GM23248 (cell line): ENCODE measurements around the gene UQCRC1. TPM values are rescaled to one million over a fixed set of nuclear protein-coding genes. Genes with fewer than 3 reads are reported as not detected.

Experiments
- DNase-seq: peaks from one replicate; pipeline ENCODE4 v3.0.0-alpha.2; 2015
- H2AFZ ChIP-seq: fragments of 200-600 bp; sonication (generic); 2 replicates; pipeline ENCODE4 v1.6.1; 2016; ENCODE audit warnings: antibody characterized with exemption
- H3F3A ChIP-seq: fragments of 200-600 bp; sonication (generic); 2 replicates; pipeline ENCODE4 v1.6.1; 2016; ENCODE audit warnings: mild to moderate bottlenecking, antibody characterized with exemption, mixed run types; ENCODE audit not compliant: insufficient read depth
- H3K27ac ChIP-seq: fragments of 200-600 bp; sonication (generic); 2 replicates; pipeline ENCODE4 v1.5.1; 2016; ENCODE audit warnings: mild to moderate bottlenecking
- H3K27me3 ChIP-seq: fragments of 200-600 bp; sonication (generic); replicated peaks from 2 replicates; pipeline ENCODE4 v1.6.1; 2016; ENCODE audit warnings: mild to moderate bottlenecking; ENCODE audit not compliant: insufficient read depth
- H3K36me3 ChIP-seq: fragments of 200-600 bp; sonication (generic); 2 replicates; pipeline ENCODE4 v1.6.1; 2016; ENCODE audit warnings: low read depth, mild to moderate bottlenecking
- H3K4me1 ChIP-seq: fragments of 200-600 bp; sonication (generic); 2 replicates; pipeline ENCODE4 v1.6.1; 2016; ENCODE audit warnings: mild to moderate bottlenecking; ENCODE audit not compliant: insufficient read depth
- H3K4me2 ChIP-seq: fragments of 200-600 bp; sonication (generic); one replicate; pipeline ENCODE4 v1.6.1; 2016; ENCODE audit warnings: mild to moderate bottlenecking; ENCODE audit not compliant: unreplicated experiment
- H3K4me3 ChIP-seq: fragments of 200-600 bp; sonication (generic); 2 replicates; pipeline ENCODE4 v1.5.1; 2016; ENCODE audit warnings: mild to moderate bottlenecking
- H3K79me2 ChIP-seq: fragments of 200-600 bp; sonication (generic); 2 replicates; pipeline ENCODE4 v1.6.1; 2016; ENCODE audit warnings: mild to moderate bottlenecking; ENCODE audit not compliant: insufficient read depth
- H3K9ac ChIP-seq: fragments of 200-600 bp; sonication (generic); 2 replicates; pipeline ENCODE4 v1.6.1; 2016; ENCODE audit warnings: mild to moderate bottlenecking
- H3K9me2 ChIP-seq: fragments of 200-600 bp; sonication (generic); 2 replicates; pipeline ENCODE4 v1.6.1; 2016; ENCODE audit warnings: mixed run types, mild to moderate bottlenecking, moderate library complexity; ENCODE audit not compliant: insufficient read depth
- H3K9me3 ChIP-seq: fragments of 200-600 bp; sonication (generic); one replicate; pipeline ENCODE4 v1.6.1; 2017; ENCODE audit warnings: low read depth
- H4K20me1 ChIP-seq: fragments of 200-600 bp; sonication (generic); 2 replicates; pipeline ENCODE4 v1.6.0; 2016; ENCODE audit not compliant: insufficient read depth
- EZH2 ChIP-seq: fragments of 200-600 bp; sonication (generic); IDR thresholded peaks from 2 replicates; pipeline ENCODE4 v1.6.1; 2018; ENCODE audit warnings: antibody characterized with exemption, mild to moderate bottlenecking; ENCODE audit not compliant: insufficient read depth, poor library complexity, severe bottlenecking
- EZH2phosphoT487 ChIP-seq: fragments of 200-600 bp; sonication (generic); IDR thresholded peaks from 2 replicates; pipeline ENCODE4 v1.6.1; 2018; ENCODE audit warnings: antibody characterized with exemption, moderate library complexity, mild to moderate bottlenecking, low read depth; ENCODE audit not compliant: insufficient read depth
- WGBS, 2 experiments: methylation state at CpG; one replicate each; pipeline ENCODE4 v1.1.6; 2015 to 2017; ENCODE audit warnings: low lambda C conversion rate in 2 of 2, low coverage in 1 of 2; ENCODE audit errors: missing lambda C conversion rate in 2 of 2; 5-methylcytosine and 5-hydroxymethylcytosine counted together
- in situ Hi-C: fragments of 300-500 bp; cut with MboI; formaldehyde crosslinking; loops from 2 replicates; pipeline ENCODE4 v1.15.0; 2020
- polyA plus RNA-seq: library from polyadenylated mRNA; unstranded; fragments of >200 nt; fragmentation: Nextera tagmentation; extraction: Ambion mirVana; gene quantifications from 2 replicates; pipeline ENCODE4 v1.2.1, GENCODE V29; 2016
- total RNA-seq: library from RNA; depleted of rRNA; stranded (reverse); fragments of >200 nt; shearing (Covaris generic); gene quantifications from 2 replicates; pipeline ENCODE4 v1.2.3, GENCODE V29; 2014

Gene UQCRC1
- total and polyA plus RNA-seq, 2 experiments from 2014 or later = 252 to 285 TPM

GRCh38 chr3:48655063-48655462 lies 45.6 kb upstream of the UQCRC1 start:
- H3K4me1 ChIP-seq = no peaks in the 10 kb centered on the region
- H3K4me2 ChIP-seq = no peak overlapping the region
- H3K27me3 ChIP-seq = no peaks in the 10 kb centered on the region
- H3K4me3 ChIP-seq = no peak overlapping the region
- no peaks in the 10 kb centered on the region for H3K9me2 ChIP-seq
- in situ Hi-C loops = no loop called here
- DNase-seq = no peak
- WGBS, 2 experiments = 77 to 82% methylated on average over 11 to 12 of the region's 12 CpGs
- H4K20me1 ChIP-seq = no peaks in the 10 kb centered on the region
- H3K27ac ChIP-seq = no peak overlapping the region
- H3K79me2 ChIP-seq = no peaks in the 10 kb centered on the region
- H3F3A ChIP-seq = no peaks in the 10 kb centered on the region
- no peak overlapping the region for H2AFZ ChIP-seq
- no peak overlapping the region for H3K9ac ChIP-seq
- no peaks in the 10 kb centered on the region for H3K9me3 ChIP-seq
- no peak for TF ChIP-seq EZH2
- TF ChIP-seq EZH2phosphoT487 = no peak
- H3K36me3 ChIP-seq = no peaks in the 10 kb centered on the region

DNA sequence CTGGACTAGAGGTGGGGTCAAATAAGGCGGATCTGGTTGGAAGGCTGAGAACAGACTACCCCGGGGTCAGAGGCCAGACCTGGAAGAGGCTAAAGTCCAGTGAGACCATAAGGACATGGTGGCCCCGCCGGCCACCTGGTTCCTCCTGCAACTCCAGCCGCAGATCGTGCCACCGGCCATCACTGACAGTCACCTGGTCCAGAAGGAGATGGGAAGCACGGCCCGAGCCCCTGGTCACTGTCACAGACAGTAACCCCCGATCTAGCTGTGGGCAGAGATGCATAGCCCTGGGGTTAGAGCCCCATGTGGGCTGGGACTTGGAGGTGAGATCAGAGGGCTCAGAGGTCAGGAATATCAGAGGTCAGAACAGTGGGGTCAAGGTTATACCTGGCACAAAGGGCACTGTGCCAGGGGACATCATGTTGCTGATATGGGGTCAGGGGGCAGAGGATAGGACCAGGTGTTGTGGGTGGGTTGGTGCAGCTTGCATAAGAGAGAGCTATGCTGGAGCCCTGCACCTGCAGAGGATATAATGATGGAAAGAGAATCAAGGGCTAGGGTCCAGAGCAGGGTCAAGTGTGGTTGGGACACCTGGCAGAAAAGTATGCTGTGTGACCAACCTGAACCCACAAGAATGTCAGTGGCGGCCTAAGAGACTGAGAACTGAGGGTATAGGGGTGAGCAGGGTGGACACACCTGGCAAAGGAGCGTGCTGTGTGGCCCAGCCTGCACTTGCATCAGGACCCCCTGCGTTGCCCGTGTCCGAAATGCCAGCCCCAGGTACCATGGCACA lies 43.7 kb upstream of the UQCRC1 start:
- no peak overlapping the region for H3K27ac ChIP-seq
- H3K9me2 ChIP-seq = no peaks in the 10 kb centered on the region
- H3K36me3 ChIP-seq = no peaks in the 10 kb centered on the region
- TF ChIP-seq EZH2phosphoT487 = no peak
- TF ChIP-seq EZH2 = no peak
- no peaks in the 10 kb centered on the region for H3K27me3 ChIP-seq
- WGBS, 2 experiments = 85% methylated on average over 15 of the region's 15 CpGs
- H2AFZ ChIP-seq = no peak overlapping the region
- H3K9ac ChIP-seq = no peak overlapping the region
- in situ Hi-C loops = no loop called here
- no peak for DNase-seq
- no peaks in the 10 kb centered on the region for H3K4me1 ChIP-seq
- H3F3A ChIP-seq = no peaks in the 10 kb centered on the region
- H3K4me2 ChIP-seq = no peak overlapping the region
- H3K9me3 ChIP-seq = no peaks in the 10 kb centered on the region
- no peak overlapping the region for H3K4me3 ChIP-seq
- H3K79me2 ChIP-seq = no peaks in the 10 kb centered on the region
- no peaks in the 10 kb centered on the region for H4K20me1 ChIP-seq

GRCh38 chr3:48651771-48652170 lies 42.3 kb upstream of the UQCRC1 start:
- no peak overlapping the region for H3K4me3 ChIP-seq
- H3K4me1 ChIP-seq = no peaks in the 10 kb centered on the region
- no peak overlapping the region for H2AFZ ChIP-seq
- H3K27me3 ChIP-seq = no peaks in the 10 kb centered on the region
- 71 to 83% methylated on average over 11 of the region's 11 CpGs for WGBS, 2 experiments
- H3K9me2 ChIP-seq = no peaks in the 10 kb centered on the region
- no peak overlapping the region for H3K4me2 ChIP-seq
- H4K20me1 ChIP-seq = no peaks in the 10 kb centered on the region
- no peak for DNase-seq
- H3K27ac ChIP-seq = no peak overlapping the region
- no peaks in the 10 kb centered on the region for H3F3A ChIP-seq
- no peaks in the 10 kb centered on the region for H3K9me3 ChIP-seq
- in situ Hi-C loops = no loop called here
- TF ChIP-seq EZH2phosphoT487 = no peak
- TF ChIP-seq EZH2 = no peak
- H3K9ac ChIP-seq = no peak overlapping the region
- no peaks in the 10 kb centered on the region for H3K79me2 ChIP-seq
- H3K36me3 ChIP-seq = no peaks in the 10 kb centered on the region

- Histone ChIP-seq H3K4me3 (no peak overlapping the region), H3K9me2 (no peaks in the 10 kb centered on the region), H3K27me3 (no peaks in the 10 kb centered on the region), H3K9ac (no peak overlapping the region), H3K4me2 (no peak overlapping the region), H2AFZ (no peak overlapping the region), H3K27ac (no peak overlapping the region), H3K36me3 (no peaks in the 10 kb centered on the region), H3F3A (no peaks in the 10 kb centered on the region), H4K20me1 (no peaks in the 10 kb centered on the region), H3K79me2 (no peaks in the 10 kb centered on the region), H3K9me3 (no peaks in the 10 kb centered on the region), H3K4me1 (no peaks in the 10 kb centered on the region)
- DNase-seq = no peak
- 71 to 77% methylated on average over 12 of the region's 12 CpGs for WGBS, 2 experiments
- no peak for TF ChIP-seq EZH2phosphoT487
- TF ChIP-seq EZH2 = no peak
- in situ Hi-C loops = no loop called here
Observed at GRCh38 chr3:48650723-48651122, 41.3 kb upstream of the UQCRC1 start.
